Middle frontal gyrus (tissue), 1 donor: Measurements from ENCODE around the gene SPEG.

Source experiments
- DNase-seq: peaks from one replicate; pipeline ENCODE4 v3.0.0-alpha.2; 2015; ENCODE audit warnings: low spot score; ENCODE audit errors: extremely low spot score

Gene SPEG

GRCh38 chr2:219459460-219460311 lies 25.0 kb downstream of the SPEG start:
- no peak for DNase-seq

GRCh38 chr2:219460424-219460926 lies 25.8 kb downstream of the SPEG start:
- DNase-seq, result no peak

- no peak for DNase-seq
Measured at GRCh38 chr2:219461047-219461514, 26.4 kb downstream of the SPEG start.

- DNase-seq, result no peak
Measured at GRCh38 chr2:219461669-219462068, 27.0 kb downstream of the SPEG start.

GRCh38 chr2:219462349-219462748 lies 27.7 kb downstream of the SPEG start:
- DNase-seq, result no peak

GRCh38 chr2:219464286-219465032 lies 29.8 kb downstream of the SPEG start:
- no peak for DNase-seq

- no peak for DNase-seq
Measured at GRCh38 chr2:219465659-219466561, 31.3 kb downstream of the SPEG start.

- no peak for DNase-seq
Measured at GRCh38 chr2:219466816-219467735, 32.4 kb downstream of the SPEG start.

GRCh38 chr2:219467736-219468075 lies 33.1 kb downstream of the SPEG start:
- no peak for DNase-seq

- no peak for DNase-seq
Measured at GRCh38 chr2:219468410-219469185, 34.0 kb downstream of the SPEG start.

GRCh38 chr2:219469186-219469724 lies 34.6 kb downstream of the SPEG start:
- DNase-seq, result no peak

- DNase-seq, result no peak
Measured at GRCh38 chr2:219470429-219470828, 35.8 kb downstream of the SPEG start.

- DNase-seq, result no peak
Measured at GRCh38 chr2:219471476-219472371, 37.1 kb downstream of the SPEG start.

- no peak for DNase-seq
Measured at GRCh38 chr2:219472629-219473187, 38.1 kb downstream of the SPEG start.

GRCh38 chr2:219473511-219473910 lies 38.9 kb downstream of the SPEG start:
- no peak for DNase-seq

GRCh38 chr2:219474285-219475060 lies 39.8 kb downstream of the SPEG start:
- DNase-seq, result no peak

GRCh38 chr2:219475278-219475677 lies 40.6 kb downstream of the SPEG start:
- DNase-seq, result no peak
